Osteoblast (primary cell): ENCODE results near the gene GDF9. TPM values are rescaled to one million over a fixed set of nuclear protein-coding genes. Genes with fewer than 3 reads are reported as not detected.

Source experiments
- DNase-seq: peaks from one replicate; pipeline ENCODE4 v3.0.0; 2011; ENCODE audit warnings: low spot score, mixed read lengths; ENCODE audit not compliant: insufficient read length; ENCODE audit errors: missing footprints
- H2AFZ ChIP-seq: 2 replicates; pipeline ENCODE4 v1.6.0; 2011; ENCODE audit warnings: mild to moderate bottlenecking, low read length
- H3K27ac ChIP-seq: 2 replicates; pipeline ENCODE4 v1.5.1; 2011; ENCODE audit warnings: mild to moderate bottlenecking, low read depth, low read length, moderate library complexity
- H3K27me3 ChIP-seq: 2 replicates; pipeline ENCODE4 v1.6.0; 2012; ENCODE audit warnings: mild to moderate bottlenecking, control low read depth, inconsistent platforms, low read length, moderate library complexity; ENCODE audit not compliant: insufficient read depth
- H3K36me3 ChIP-seq: 2 replicates; pipeline ENCODE4 v1.5.1; 2011; ENCODE audit warnings: mild to moderate bottlenecking, low read length, control low read depth, moderate library complexity; ENCODE audit not compliant: insufficient read depth
- H3K4me1 ChIP-seq: 2 replicates; pipeline ENCODE4 v1.5.1; 2011; ENCODE audit warnings: mild to moderate bottlenecking, low read length, control low read depth, moderate library complexity; ENCODE audit not compliant: insufficient read depth
- H3K4me2 ChIP-seq: 2 replicates; pipeline ENCODE4 v1.6.0; 2011; ENCODE audit warnings: mild to moderate bottlenecking, low read length; ENCODE audit not compliant: insufficient read depth
- H3K4me3 ChIP-seq: fragments of 200-600 bp; sonication (generic); 3 replicates; pipeline ENCODE4 v1.5.1; 2012; ENCODE audit warnings: mild to moderate bottlenecking, low read length, inconsistent platforms; ENCODE audit not compliant: insufficient read depth
- H3K79me2 ChIP-seq: 2 replicates; pipeline ENCODE4 v1.6.0; 2012; ENCODE audit warnings: mild to moderate bottlenecking, low read length, control low read depth, inconsistent platforms; ENCODE audit not compliant: insufficient read depth
- H3K9me3 ChIP-seq: 2 replicates; pipeline ENCODE4 v1.5.1; 2011; ENCODE audit warnings: low read depth, low read length, control low read depth
- H4K20me1 ChIP-seq: 2 replicates; pipeline ENCODE4 v1.6.0; 2012; ENCODE audit warnings: mild to moderate bottlenecking, low read length, control low read depth; ENCODE audit not compliant: insufficient read depth
- total RNA-seq: library from RNA; depleted of rRNA; stranded (reverse); fragments of >200 nt; gene quantifications from 2 replicates; pipeline ENCODE4 v1.2.3, GENCODE V29; 2012
- TF ChIP-seq, protein P1 (sequence below): IDR thresholded peaks from 2 replicates; pipeline ENCODE4 v1.5.1; 2011; ENCODE audit warnings: mild to moderate bottlenecking, low read depth, low read length, moderate library complexity; ENCODE audit errors: extremely low read depth

GDF9 gene
- total RNA-seq, 1 donor = 0.36 TPM

GRCh38 chr5:132848270-132848669, 18.0 kb downstream of the GDF9 start:
- Histone ChIP-seq H3K9me3 (no peaks in the 10 kb centered on the region), H3K4me1 (no peaks in the 10 kb centered on the region), H3K27me3 (no peaks in the 10 kb centered on the region), H4K20me1 (no peaks in the 10 kb centered on the region), H3K79me2 (no peaks in the 10 kb centered on the region), H3K4me3 (no peak overlapping the region), H2AFZ (no peak overlapping the region), H3K4me2 (no peak overlapping the region), H3K36me3 (no peaks in the 10 kb centered on the region), H3K27ac (no peak overlapping the region)
- TF ChIP-seq, protein P1, sequence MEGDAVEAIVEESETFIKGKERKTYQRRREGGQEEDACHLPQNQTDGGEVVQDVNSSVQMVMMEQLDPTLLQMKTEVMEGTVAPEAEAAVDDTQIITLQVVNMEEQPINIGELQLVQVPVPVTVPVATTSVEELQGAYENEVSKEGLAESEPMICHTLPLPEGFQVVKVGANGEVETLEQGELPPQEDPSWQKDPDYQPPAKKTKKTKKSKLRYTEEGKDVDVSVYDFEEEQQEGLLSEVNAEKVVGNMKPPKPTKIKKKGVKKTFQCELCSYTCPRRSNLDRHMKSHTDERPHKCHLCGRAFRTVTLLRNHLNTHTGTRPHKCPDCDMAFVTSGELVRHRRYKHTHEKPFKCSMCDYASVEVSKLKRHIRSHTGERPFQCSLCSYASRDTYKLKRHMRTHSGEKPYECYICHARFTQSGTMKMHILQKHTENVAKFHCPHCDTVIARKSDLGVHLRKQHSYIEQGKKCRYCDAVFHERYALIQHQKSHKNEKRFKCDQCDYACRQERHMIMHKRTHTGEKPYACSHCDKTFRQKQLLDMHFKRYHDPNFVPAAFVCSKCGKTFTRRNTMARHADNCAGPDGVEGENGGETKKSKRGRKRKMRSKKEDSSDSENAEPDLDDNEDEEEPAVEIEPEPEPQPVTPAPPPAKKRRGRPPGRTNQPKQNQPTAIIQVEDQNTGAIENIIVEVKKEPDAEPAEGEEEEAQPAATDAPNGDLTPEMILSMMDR = no peak
- DNase-seq = no peak

GRCh38 chr5:132841305-132841704, 25.0 kb downstream of the GDF9 start:
- Histone ChIP-seq H4K20me1 (no peaks in the 10 kb centered on the region), H3K27ac (no peak overlapping the region), H3K4me2 (no peak overlapping the region), H3K4me3 (no peak overlapping the region), H3K4me1 (peaks cover 24% of the 10 kb centered on the region), H3K27me3 (no peaks in the 10 kb centered on the region), H3K79me2 (no peaks in the 10 kb centered on the region), H3K36me3 (no peaks in the 10 kb centered on the region), H2AFZ (no peak overlapping the region), H3K9me3 (no peaks in the 10 kb centered on the region)
- TF ChIP-seq, protein P1 = no peak
- DNase-seq = peak; percentile 2

GRCh38 chr5:132840896-132841295, 25.4 kb downstream of the GDF9 start:
- DNase-seq = peak; percentile 48
- Histone ChIP-seq H3K4me3 (no peak overlapping the region), H3K27me3 (no peaks in the 10 kb centered on the region), H3K79me2 (no peaks in the 10 kb centered on the region), H3K27ac (no peak overlapping the region), H2AFZ (no peak overlapping the region), H3K36me3 (no peaks in the 10 kb centered on the region), H3K9me3 (no peaks in the 10 kb centered on the region), H3K4me2 (no peak overlapping the region), H3K4me1 (peaks cover 24% of the 10 kb centered on the region), H4K20me1 (no peaks in the 10 kb centered on the region)
- TF ChIP-seq, protein P1 = no peak

- no peaks in the 10 kb centered on the region for H4K20me1 ChIP-seq
- H3K79me2 ChIP-seq = no peaks in the 10 kb centered on the region
- TF ChIP-seq, protein P1 = no peak
- H3K27ac ChIP-seq = no peak overlapping the region
- peak overlapping the region; percentile 74 for H2AFZ ChIP-seq
- peak overlapping the region; percentile 37 for H3K4me2 ChIP-seq
- no peaks in the 10 kb centered on the region for H3K9me3 ChIP-seq
- peaks cover 24% of the 10 kb centered on the region for H3K4me1 ChIP-seq
- no peak overlapping the region for H3K4me3 ChIP-seq
- no peaks in the 10 kb centered on the region for H3K27me3 ChIP-seq
- no peak for DNase-seq
- H3K36me3 ChIP-seq = no peaks in the 10 kb centered on the region
These were observed 26.0 kb downstream of the GDF9 start for GRCh38 chr5:132840313-132840712.
